GM04504 (cell line): ENCODE results near the gene MAPKAP1.
"Not testable (repeated sequence)": the region's sequence is repeated elsewhere in the genome, so short reads cannot be mapped to it uniquely, and the experiment has no call there.

Experiments
- DNase-seq: peaks from one replicate; pipeline ENCODE4 v3.0.0-alpha.2; 2012; ENCODE audit warnings: low read depth

MAPKAP1 gene

DNA sequence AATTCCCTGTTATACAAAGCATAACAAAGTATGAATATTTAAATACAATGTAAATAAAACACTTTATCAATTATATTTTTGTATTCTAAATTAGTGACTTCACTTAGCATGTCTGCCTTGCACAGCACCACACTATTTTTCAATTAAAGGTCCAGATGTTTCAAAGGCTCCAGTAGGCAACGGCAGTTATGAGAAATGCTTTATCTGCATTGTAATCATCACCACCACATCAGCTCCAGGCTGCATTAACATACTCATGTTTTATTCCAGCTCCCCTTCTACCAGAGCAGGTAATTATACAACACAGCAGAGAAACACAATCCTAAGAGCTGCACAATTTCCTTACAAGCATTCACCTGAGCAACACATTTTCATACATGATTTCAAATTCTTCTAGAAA is 102.8 kb downstream of the MAPKAP1 start:
- DNase-seq: no peak

DNA sequence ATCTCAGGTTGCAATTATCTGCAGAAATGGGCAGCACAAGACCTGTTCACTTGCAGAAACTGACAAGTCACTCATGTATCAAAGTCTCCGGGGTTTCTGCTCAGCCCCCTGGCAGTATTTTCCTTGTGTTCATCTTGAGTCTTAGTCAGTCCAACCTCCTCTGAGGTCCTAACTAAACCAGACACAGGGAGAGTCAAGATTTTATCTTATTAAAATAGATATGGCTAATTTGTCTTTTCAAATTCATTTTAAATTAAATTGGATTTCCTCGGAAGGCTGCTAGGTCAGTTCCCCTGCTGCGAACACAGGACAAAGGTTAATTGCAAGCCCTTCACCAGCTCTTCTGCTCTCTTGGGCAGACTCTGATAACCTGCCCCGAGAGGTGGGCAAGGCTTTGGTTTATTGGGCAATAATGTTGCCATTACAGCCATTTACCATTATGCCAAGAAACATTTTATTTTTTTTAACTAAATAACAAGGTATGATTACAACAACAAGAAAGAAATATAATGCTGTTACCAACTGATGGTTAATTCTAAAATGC is 103.5 kb downstream of the MAPKAP1 start:
- DNase-seq: no peak

DNA sequence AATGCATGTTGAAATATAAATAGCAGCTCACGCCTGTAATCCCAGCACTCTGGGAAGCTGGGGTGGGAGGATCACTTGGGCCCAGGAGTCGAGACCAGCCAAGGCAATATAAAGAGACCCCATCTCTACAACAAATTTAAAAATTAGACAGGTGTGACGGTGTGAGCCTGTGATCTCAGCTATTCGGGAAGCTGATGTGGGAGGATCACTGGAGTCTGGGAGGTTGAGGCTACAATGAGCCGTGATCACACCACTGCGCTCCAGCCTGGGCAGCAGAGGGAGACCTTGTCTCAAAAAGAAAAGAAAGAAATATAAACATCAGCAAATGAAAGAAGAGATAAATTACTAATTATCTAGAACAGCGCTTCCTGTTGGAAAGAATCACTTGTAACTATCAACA is 105.0 kb downstream of the MAPKAP1 start:
- DNase-seq: no peak

DNA sequence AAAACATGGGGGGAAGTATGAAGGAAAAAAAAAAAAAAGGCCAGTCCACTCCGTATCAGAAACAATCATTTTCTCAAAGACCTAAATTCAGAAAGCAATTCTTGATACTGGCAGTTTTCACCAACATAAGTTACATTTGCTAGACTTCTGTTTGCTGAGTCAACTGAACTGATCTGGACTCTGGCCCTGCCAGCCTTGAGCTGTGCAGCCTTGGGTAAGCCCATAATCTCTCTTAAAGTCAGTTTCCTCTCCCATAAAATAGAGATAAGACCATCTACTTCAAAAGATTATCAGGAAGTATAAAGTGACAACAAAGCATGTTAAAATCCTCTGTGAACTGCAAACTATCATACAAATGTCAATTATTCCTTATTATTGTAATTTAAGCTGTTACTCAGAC is 106.8 kb downstream of the MAPKAP1 start:
- DNase-seq: no peak

DNA sequence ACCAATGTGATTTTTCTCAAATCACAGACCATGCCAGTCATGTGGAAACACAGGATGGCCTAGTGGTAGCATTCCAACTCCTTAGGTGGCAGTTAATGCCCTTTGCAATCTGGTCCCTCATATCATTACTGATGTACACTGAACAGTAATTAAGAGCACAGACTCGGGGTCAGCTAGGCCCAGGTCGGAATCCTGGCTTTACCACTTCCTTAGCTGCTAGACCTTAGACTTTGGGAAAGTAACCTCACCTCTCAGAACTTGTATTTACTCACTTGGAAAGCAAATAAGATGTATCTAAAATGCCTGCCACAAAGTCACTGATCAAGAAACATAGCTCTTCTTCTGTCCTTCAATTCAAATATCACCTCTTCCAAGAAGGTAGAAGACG is 112.8 kb downstream of the MAPKAP1 start:
- no peak for DNase-seq

DNA sequence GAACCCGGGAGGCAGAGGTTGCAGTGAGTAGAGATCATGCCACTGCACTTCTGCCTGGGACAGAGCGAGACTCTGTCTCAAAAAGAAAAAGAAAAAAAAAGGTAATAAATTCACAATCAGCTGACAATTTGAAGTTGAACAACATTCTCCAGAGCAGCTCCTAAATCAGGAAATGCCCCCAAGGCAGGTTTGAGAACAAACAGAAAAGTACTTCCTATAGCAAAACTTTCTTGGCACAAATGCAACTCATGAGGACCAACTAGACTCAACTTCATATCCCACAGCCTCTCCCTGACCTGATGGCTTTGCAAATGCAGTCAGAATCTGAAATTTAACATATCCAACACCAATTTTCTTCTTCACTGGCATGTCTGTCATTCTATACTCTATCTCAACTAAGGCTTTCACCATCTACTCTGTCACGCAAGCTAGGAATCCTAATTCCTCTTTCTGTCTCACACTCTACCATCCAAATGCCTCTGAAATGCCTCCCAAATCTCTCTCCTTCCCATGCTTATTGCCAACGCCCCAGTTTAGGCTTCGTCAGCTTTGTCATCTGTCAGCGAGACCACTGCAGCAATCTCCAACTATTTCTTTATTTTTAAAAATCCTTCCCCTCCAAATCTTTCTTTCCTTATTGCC is 113.3 kb downstream of the MAPKAP1 start:
- no peak for DNase-seq

DNA sequence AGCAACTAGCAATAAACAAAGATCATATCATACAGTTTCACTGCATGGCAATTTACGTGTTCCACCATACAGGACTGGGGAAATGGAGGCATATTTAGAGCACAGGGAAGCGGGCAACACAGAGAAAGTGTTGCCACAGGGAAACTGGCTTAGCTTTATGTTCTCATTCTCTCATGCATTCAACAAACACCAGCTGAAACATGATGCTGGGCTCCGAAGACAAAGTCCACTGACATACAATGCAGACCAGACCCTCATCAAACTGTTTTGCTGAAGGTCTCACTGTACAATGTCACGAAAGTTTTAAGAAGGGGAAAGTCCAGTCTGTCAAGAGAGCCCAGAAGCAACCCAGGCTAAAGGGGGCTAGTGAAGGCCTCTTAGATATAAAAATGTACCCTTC is 115.1 kb downstream of the MAPKAP1 start:
- DNase-seq: no peak

DNA sequence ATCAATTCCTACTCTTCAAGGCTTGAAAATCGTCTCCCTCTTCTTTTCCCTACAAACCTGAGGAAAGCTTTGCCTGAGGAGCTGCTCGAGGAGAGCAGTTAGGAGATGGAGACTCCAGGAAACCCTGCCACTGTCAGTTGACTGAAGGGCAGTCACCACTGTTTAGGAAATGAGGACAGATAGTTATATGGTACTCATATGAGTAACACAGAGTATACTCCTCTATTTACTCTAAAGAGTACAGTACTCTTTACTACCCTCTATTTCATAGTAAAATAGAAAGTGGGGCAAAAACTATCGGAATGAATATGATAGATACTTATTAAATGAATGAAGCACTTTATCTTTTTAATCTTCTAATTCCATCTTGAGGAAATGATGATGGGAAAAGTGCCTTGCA is 115.8 kb downstream of the MAPKAP1 start:
- no peak for DNase-seq

DNA sequence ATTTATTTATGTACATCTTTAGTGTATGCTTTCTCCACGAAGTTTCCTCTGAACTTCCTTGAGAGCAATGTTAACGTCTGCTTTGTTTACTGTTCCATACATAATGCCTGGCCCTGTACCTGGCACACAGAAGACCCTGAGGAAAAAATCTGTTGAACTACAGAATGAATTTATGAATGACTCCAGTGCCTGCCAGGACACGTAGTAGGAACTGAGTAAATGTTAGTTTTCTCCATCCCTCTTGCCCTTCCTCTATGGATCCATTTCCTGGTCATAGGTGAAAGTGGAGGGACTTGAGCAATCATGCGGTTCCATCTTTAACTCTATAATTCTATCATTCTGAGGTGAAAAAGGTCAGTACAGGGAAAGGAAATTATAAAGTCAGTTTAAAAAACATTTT is 117.7 kb downstream of the MAPKAP1 start:
- DNase-seq: no peak

DNA sequence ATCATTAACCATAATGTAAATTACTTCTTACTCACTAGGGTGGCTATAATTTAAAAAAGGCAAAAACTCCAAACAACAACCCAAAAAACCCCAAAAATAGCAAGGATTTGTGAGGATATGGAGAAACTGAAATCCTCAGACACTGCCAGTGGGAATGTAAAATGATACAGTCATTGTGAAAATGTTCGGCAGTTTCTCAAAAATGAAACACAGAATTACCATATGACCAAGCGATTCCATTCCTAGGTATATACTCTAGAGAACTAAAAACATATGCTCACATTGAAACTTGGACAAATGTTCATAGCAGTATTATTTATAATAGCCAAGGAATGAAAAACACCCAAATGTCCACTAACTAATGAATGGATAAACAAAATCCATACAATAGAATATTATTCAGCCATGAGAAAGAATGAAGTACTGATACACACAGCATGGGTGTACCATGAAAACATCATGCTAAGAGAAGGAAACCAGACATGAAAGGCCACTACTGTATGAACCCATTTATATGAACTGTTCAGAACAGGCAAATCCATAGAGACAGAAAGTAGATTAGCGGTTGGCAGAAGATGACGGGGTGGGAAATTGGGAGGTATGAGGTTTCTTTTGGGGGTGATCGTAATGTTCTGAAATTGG is 119.1 kb downstream of the MAPKAP1 start:
- no peak for DNase-seq

DNA sequence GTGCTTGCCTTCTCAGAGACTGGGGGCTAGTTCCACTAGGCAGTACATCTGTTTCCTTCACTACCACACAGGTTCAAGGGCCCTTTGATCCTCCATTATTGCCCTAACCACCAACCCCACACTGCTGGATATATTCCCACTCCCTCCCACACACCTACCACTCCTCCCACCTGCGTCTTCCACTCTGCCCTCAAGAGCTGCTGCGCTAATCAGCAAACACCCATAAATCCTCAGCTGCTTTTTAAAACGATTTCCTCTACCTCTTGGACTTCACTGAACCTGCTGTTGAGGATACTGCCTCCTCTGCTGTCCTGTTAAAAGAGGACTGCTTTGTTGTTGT is 120.9 kb downstream of the MAPKAP1 start:
- DNase-seq: no peak

DNA sequence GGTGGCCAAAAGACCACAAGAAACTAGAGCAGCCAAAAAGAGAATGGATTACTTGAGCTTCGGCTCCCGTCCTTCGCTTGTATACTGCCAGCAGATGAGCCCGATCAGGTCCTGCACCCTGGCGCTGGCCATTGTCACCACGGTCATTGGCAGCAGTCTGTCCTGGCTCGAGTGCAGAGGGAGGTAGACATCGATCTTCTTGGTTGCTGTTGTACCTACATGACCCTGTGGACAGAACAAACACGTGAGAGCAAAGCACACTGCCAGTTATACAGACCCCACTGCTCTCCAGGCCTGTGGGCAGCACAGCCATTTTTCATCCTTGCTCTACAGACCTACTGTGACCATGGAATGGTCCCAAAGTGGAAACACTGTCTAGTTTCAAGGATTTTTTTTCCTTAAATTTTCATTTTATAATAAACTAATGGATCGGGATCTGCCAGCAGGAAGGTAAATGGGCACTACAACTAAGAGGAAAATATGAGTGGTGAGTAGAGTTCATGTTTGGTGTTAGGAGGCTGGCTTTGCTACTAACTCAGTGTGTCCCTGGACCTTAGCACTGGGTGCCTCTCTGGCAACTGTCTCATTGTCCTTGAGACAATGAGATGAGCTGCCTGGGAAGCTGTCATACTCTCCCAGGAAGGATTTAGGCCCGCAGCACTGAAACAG is 121.4 kb downstream of the MAPKAP1 start:
- DNase-seq: no peak

DNA sequence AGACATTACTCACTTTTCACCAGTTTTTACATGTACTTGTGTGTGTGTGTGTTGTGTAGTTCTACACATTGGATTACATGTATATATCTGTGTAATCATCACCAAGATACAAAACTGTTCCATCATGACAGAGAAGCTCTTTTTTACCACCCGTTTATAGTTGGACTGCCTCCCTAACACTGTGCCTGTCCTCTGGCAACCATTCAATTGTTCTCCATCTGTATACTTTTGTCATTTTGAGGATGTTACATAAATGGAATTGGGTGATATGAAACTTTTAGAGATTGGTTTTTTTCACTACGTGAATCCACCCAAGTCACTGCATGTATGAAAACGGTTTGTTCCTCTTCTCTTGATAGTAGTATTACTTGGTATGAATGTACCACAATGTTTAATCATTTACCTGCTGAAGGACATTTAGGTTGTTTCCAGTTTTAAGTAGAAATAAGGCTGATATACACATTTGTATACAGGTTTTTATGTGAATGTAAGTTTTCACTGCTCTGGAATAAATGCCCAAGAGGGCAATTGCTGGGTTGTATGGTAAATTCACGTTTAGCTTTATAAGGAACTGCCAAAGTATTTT is 126.2 kb downstream of the MAPKAP1 start:
- DNase-seq: no peak

DNA sequence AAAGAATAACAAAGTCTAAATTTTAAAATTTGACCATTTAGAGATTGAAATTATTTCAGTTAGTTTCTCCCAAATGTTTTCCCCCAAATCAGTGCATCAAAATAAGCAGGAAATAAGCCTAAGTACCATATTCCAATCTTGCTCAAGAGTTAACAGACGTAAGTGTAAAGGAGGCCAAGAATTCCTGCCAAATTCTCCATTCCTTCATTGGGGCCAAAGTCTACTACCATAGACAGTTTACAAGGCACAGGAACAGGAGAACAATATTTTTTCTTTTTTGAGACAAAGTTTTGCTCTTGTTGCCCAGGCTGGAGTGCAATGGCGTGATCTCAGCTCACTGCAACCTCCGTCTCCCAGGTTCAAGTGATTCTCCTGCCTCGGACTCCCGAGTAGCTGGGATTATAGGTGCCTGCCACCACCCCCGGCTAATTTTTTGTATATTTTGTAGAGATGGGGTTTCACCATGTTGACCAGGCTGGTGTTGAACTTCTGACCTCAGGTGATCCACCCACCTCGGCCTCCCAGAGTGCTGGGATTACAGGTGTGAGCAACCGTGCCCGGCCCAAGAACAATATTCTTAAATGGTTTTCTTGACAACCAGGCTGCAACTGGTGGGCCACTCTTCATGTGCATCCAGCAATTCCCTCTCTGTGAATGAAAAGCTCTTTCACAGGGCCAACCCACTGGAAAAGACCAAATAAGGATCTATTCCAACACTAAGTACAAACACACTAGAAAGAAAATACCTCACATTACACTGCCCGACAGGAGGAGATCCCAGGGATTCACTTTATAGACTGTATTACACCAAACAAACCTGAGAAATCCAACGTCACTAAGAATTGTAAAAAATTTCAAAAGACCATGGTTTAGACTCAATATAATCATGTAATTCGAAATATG is 127.7 kb downstream of the MAPKAP1 start:
- DNase-seq: no peak

DNA sequence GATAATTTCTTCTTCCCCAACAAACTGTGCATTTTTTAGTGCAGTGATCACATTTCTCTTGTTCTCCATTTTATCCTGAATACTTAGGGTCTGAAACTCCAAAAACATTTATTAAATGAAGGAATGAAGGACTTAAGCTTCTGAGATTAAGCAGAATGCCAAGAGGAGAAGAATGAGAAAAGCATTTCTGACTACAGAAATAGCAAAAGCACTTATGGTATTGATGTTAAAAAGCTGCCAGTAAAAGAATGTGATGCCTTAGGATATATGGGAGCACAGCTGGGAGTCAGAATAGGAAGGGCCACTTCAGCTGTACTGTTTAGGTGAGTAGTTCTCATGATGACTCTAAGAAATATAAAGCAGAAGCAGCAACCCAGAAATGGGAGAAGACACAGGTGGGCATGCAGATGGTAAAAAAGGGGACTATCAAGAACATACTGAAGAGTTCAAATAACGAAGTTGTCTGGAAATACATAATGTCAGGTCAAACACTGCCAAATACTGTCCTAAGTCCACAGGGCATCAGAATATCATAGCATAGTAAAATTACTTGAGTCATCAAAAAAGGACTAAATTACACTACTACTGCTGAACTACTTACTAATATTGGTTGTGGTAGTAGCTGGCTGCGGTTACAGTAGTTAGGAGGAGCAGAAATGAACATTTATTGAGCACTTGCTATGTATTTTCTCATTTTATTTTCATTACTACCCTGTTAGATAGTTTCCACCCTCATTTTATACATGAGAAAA is 132.7 kb downstream of the MAPKAP1 start:
- DNase-seq: no peak

DNA sequence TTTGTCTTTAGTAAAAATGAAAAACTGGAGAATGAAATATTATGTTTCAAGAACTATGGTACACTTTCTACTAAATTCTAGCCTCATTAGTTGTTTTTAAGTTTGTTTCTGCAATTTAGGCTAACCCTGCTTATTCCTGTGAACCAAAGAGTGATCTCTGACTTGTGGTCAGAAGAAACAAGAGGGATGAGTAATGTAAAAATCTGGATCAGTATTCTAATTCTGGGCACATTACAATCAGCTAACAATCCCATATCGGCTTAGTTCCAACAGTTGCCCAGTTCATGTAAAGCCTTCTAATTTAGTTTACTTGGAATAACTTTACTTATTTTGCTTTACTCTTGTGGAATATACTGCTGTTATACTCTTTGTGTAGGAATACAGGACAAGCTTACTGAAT is 134.5 kb downstream of the MAPKAP1 start:
- DNase-seq: not testable (repeated sequence)

DNA sequence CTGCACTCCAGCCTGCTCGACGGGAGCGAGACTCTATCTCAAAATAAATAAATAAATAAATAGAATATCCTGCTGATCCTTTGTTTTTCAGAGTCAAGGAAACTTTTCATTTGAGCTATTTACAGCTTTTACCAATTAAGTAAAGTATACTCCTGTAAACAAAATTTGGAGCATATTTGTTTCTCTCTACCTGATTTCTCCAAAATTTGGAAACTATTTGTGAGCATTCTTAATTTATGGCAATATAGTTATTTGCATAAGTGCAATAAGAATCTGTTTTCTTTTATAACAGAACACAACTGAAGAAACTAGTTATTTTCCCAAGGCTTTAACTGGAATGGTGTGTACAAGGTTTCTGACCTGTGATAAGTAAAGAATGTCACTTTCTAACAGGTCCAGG is 135.2 kb downstream of the MAPKAP1 start:
- DNase-seq: not testable (repeated sequence)

DNA sequence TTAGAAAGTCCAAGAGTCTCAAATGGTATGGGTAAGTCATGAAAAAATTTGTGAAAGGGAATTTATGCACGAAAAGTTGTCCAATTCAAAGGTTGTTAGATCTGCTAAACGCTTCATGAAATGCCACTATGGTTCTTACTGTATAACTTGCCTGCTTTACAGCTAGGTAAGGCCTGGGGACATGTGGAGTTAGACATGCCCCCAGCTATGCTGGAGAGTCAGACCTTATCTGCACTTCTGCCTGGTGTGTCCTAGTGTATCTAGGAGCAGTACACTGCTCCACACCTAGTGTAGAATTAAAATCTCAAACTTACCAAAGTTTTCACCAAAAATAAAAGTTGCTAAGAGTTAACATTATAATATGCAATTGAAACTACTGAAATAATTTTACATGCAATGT is 136.8 kb downstream of the MAPKAP1 start:
- DNase-seq: no peak

DNA sequence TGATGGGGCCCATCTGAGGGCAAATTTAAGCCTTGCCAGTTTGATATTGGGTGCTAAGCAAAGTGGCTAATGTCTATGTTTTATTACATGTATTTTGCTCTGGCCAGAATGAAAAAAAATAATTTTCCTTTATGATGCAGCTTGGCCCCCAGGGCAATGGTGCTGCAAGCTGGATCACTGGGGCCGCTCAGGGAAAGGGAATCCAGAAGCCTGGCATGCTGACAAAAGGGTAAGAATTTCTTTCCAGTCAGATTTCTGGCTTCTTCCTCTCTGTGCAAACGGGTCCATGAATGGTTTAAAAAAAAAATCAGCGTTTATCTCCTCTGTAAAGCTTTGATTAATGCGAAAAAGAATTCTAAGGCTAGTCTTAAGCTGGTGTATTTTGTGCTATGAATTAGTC is 138.4 kb downstream of the MAPKAP1 start:
- DNase-seq: peak; percentile 16

DNA sequence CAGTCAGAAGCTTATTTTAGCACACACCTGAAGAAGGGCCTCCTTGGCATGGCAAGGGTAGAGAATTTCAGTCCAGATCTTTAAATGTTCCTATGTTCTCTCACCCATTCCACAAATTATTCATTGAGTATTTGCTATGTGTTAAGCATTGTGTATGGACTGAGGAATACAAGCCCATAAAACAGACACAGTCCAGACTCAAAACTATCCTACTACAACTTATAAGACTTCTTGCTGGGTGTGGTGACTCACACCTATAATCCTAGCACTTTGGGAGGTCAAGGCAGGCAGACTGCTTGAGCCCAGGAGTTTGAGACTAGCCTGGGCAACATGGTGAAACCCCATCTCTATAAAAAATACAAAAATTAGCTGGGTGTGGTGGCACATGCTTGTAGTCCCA is 141.0 kb downstream of the MAPKAP1 start:
- DNase-seq: not testable (repeated sequence)

DNA sequence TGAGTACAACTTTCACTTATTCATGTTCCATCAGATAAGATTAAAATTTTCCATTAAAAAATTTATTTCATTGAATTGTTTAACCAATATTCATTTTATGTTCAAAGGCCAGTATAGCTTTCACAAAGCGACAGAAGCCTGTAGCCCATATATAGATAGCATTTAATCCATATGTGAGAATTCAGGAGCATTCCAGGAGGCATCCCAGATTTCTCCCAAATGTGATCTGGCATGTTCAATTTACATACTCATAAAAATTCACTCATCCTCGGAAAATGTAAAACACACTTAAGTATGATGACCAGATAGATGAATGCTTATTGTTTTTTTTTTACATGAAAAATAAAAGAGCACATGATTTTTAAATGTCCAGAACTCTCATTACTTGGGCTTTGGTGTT is 141.9 kb downstream of the MAPKAP1 start:
- no peak for DNase-seq
